ENCODE results near the gene PLD1.

DNA sequence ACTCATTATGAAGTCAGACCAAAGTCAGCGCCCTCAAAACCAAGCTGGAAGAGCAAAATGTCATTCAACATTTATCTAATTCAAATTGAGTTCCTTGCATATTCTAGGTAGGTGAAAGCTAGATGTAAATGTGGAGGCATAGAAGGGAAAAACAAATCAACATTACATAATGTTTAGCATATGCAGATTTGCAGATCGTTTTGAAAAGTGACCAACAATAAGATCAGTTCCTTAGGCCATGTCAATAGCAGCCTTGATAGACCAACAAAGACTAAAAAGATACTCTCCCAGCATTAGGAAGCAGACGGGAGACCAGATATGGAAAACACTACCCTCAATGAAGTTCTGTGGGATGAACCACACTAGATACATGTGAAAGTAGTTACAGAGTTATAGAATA lies 83.0 kb downstream of the PLD1 start:
- no peak for TF ChIP-seq POLR2A (IDR thresholded peaks at IDR 0.05)
- TF ChIP-seq CTCF (IDR thresholded peaks at IDR 0.05), result no peak

All from right lobe of liver (tissue), 4 donors.